Neural progenitor cell (in vitro differentiated cells): ENCODE data around the gene S100A10.

Experiments used
- EZH2 ChIP-seq: fragments of 200-600 bp; sonication (generic); IDR thresholded peaks from 2 replicates; pipeline ENCODE4 v1.6.1; 2017; ENCODE audit warnings: antibody characterized with exemption, mild to moderate bottlenecking, moderate library complexity
- EZH2phosphoT487 ChIP-seq: fragments of 200-600 bp; sonication (generic); IDR thresholded peaks from 2 replicates; pipeline ENCODE4 v1.6.1; 2017; ENCODE audit warnings: antibody characterized with exemption
- TF ChIP-seq, protein P1 (sequence below): fragments of 200-600 bp; sonication (generic); IDR thresholded peaks from 2 replicates; pipeline ENCODE4 v1.5.1; 2017; ENCODE audit warnings: antibody characterized with exemption, mild to moderate bottlenecking

DNA sequence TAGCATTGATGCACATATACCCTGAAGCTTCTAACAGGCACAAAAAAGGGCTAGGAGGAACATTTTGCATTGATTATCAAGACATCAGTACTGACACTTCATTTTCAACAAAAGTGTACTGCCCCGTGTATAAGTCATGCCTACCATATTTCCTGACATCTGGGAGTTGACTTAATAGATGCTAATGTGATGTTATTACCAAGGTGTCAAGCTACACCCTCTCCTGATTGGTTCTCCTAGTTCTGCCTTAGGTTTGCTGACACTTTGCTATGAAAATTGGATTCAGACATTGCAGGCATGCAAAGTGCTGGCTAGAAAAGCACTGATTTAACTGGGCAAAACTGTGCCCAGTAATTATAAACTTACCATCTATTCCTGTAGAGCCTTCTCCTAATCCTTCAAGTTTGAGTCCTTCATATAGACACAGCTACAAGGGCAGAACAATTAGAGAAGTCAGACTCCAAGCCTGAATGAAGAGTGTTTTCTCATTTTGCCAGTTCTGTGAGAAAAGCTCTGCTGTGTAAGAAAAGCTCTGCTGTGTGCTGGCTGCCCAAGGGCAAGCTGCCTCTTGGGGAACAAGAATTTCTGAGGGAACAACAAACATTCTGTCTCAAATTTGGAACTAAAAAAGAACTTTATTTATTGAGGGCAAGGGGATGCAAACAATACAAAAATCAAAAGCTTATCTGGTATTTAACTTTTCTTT, 11.2 kb downstream of the S100A10 start:
- TF ChIP-seq, protein P1, sequence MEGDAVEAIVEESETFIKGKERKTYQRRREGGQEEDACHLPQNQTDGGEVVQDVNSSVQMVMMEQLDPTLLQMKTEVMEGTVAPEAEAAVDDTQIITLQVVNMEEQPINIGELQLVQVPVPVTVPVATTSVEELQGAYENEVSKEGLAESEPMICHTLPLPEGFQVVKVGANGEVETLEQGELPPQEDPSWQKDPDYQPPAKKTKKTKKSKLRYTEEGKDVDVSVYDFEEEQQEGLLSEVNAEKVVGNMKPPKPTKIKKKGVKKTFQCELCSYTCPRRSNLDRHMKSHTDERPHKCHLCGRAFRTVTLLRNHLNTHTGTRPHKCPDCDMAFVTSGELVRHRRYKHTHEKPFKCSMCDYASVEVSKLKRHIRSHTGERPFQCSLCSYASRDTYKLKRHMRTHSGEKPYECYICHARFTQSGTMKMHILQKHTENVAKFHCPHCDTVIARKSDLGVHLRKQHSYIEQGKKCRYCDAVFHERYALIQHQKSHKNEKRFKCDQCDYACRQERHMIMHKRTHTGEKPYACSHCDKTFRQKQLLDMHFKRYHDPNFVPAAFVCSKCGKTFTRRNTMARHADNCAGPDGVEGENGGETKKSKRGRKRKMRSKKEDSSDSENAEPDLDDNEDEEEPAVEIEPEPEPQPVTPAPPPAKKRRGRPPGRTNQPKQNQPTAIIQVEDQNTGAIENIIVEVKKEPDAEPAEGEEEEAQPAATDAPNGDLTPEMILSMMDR = no peak
- TF ChIP-seq EZH2phosphoT487 (no peak), EZH2 (no peak)
